Nephron (organoid): ENCODE results near the gene SIL1.
"Not testable (repeated sequence)": the region's sequence is repeated elsewhere in the genome, so short reads cannot be mapped to it uniquely, and the experiment has no call there.

Source experiments
- H3K27ac Mint-ChIP-seq, 3 experiments: 2 replicates each; pipeline ENCODE4 v1.8.0; 2020; ENCODE audit warnings: mixed read lengths in 3 of 3, mild to moderate bottlenecking in 2 of 3, moderate library complexity in 1 of 3
- H3K27me3 Mint-ChIP-seq: 2 replicates; pipeline ENCODE4 v1.8.0; 2021; ENCODE audit warnings: low read depth, mild to moderate bottlenecking, moderate library complexity, mixed read lengths
- H3K36me3 Mint-ChIP-seq: 2 replicates; pipeline ENCODE4 v1.8.0; 2020; ENCODE audit warnings: low read depth, mixed read lengths
- H3K4me1 Mint-ChIP-seq: 2 replicates; pipeline ENCODE4 v1.8.0; 2020; ENCODE audit warnings: mixed read lengths
- H3K4me3 Mint-ChIP-seq, 3 experiments: 2 replicates each; pipeline ENCODE4 v1.8.0; 2020; ENCODE audit warnings: mild to moderate bottlenecking in 3 of 3, mixed read lengths in 3 of 3, moderate library complexity in 2 of 3
- H3K9me3 Mint-ChIP-seq: 2 replicates; pipeline ENCODE4 v1.8.0; 2020; ENCODE audit warnings: mixed read lengths
- TF ChIP-seq, protein P1 (sequence below), 3 experiments: fragments of 200-600 bp; sonication (generic); IDR thresholded peaks; one replicate each; pipeline ENCODE4 v1.5.0; 2021; ENCODE audit warnings: antibody characterized with exemption in 3 of 3; ENCODE audit not compliant: unreplicated experiment in 3 of 3

The SIL1 gene

DNA sequence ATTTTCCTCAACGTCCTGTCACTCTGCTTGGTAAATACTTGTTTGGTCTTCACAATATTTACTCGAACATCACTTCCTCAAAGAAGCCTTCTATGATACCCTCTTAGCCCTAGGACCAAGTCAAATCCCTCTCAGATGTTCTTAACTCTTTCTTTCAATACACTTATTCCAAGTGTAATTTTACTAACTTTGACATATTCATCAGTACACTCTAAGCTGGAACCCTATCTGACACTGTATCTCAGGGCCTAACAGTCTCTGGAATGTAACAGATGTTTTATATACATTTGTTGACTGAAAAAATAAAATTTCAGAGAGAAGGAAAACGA is 19.6 kb downstream of the SIL1 start:
- no peaks in the 10 kb centered on the region for H3K27me3 Mint-ChIP-seq
- H3K36me3 Mint-ChIP-seq = peaks cover 5% of the 10 kb centered on the region
- H3K4me3 Mint-ChIP-seq = peak overlapping the region in 2 of 3 experiments; percentile 0 to 6
- peaks cover 50% of the 10 kb centered on the region for H3K4me1 Mint-ChIP-seq
- H3K27ac Mint-ChIP-seq = peak overlapping the region; percentile 96 to 97 (median 97)
- TF ChIP-seq, protein P1, sequence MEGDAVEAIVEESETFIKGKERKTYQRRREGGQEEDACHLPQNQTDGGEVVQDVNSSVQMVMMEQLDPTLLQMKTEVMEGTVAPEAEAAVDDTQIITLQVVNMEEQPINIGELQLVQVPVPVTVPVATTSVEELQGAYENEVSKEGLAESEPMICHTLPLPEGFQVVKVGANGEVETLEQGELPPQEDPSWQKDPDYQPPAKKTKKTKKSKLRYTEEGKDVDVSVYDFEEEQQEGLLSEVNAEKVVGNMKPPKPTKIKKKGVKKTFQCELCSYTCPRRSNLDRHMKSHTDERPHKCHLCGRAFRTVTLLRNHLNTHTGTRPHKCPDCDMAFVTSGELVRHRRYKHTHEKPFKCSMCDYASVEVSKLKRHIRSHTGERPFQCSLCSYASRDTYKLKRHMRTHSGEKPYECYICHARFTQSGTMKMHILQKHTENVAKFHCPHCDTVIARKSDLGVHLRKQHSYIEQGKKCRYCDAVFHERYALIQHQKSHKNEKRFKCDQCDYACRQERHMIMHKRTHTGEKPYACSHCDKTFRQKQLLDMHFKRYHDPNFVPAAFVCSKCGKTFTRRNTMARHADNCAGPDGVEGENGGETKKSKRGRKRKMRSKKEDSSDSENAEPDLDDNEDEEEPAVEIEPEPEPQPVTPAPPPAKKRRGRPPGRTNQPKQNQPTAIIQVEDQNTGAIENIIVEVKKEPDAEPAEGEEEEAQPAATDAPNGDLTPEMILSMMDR (IDR thresholded peaks at IDR 0.05; ENCODE audit: unreplicated experiment in 3 of 3) = no peak
- H3K9me3 Mint-ChIP-seq = peaks cover 12% of the 10 kb centered on the region

DNA sequence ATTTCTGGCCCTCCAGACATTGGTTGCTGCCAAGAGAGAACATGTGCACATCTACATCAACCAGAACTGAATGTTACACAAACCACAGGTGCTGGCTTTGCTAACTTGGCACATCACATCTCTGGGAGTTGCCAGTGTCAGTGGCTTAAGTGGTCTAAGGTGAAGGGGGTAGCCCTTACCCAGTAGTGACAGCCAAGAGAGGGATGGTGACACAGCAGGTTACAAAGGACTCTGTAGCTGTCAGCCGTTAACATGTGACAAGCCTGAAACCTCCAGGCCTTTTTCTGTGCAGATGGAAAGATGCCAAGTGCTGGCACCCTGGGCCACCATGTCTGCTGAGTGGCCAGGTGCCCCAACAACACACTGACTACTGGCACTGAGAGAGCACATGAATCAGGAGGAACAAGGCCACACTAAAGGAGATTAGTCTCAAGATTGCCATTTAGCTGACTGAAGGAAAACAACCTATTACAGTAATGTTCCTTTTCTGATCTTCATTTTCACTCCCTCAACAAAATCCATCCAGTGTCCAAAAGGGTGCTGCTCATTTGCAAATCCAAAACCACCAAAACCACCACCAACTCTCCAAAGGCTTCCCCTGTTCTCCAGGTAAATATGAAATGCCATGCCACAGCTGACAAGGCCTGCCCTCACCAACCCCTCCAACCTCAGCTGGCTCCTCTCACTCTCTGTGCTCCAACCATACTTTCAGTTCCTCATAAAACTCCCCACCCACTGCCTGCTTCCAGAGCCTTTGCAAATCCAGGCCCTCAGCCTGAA is 20.2 kb downstream of the SIL1 start:
- Mint-ChIP-seq H3K4me3 (peak overlapping the region in 1 of 3 experiments; percentile 6), H3K9me3 (peaks cover 14% of the 10 kb centered on the region), H3K4me1 (peaks cover 44% of the 10 kb centered on the region), H3K27ac (peak overlapping the region; percentile 96 to 97 (median 97)), H3K27me3 (no peaks in the 10 kb centered on the region), H3K36me3 (peaks cover 6% of the 10 kb centered on the region)
- TF ChIP-seq, protein P1 (IDR thresholded peaks at IDR 0.05; ENCODE audit: unreplicated experiment in 3 of 3) = no peak

DNA sequence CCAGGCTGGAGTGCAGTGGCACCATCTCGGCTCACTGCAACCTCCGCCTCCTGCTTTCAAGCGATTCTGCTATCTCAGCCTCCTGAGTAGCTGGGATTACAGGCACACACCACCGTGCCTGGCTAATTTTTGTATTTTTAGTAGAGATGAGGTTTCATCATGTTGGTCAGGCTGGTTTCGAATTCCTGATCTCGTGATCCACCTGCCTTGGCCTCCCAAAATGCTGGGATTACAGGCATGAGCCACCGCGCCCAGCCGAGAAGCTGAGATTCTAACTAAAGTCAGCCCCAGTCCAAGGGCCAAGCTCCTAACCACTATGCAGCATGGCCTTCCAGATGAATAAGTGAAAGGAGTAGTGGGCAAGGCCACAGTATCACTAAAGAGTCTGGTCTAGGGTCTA is 20.9 kb downstream of the SIL1 start:
- not testable (repeated sequence) for H3K4me3 Mint-ChIP-seq, H3K27me3 Mint-ChIP-seq
- H3K9me3 Mint-ChIP-seq = peaks cover 21% of the 10 kb centered on the region
- H3K36me3 Mint-ChIP-seq = peaks cover 12% of the 10 kb centered on the region
- H3K27ac Mint-ChIP-seq = peak overlapping the region in 2 of 3 experiments; percentile 96 to 97
- H3K4me1 Mint-ChIP-seq = peaks cover 37% of the 10 kb centered on the region

DNA sequence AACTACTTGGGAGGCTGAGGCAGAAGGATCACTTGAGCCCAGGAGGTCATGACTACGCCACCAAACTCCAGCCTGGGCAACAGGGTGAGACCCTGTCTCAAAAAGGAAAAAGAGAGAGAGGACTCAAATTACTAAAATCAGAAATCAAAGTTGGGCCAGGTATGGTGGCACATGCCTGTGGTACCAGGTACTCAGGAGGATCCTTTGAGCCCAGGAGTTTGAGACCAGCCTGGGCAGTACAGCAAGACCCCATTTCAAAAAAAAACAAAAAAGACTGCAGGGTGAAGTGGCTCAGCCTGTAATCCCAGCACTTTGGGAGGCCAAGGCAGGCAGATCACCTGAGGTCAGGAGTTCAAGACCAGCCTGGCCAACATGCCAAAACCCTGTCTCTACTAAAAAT is 23.8 kb downstream of the SIL1 start:
- Mint-ChIP-seq H3K4me1 (peaks cover 14% of the 10 kb centered on the region), H3K9me3 (peaks cover 28% of the 10 kb centered on the region), H3K36me3 (peaks cover 24% of the 10 kb centered on the region)
- not testable (repeated sequence) for H3K4me3 Mint-ChIP-seq, H3K27me3 Mint-ChIP-seq, H3K27ac Mint-ChIP-seq

DNA sequence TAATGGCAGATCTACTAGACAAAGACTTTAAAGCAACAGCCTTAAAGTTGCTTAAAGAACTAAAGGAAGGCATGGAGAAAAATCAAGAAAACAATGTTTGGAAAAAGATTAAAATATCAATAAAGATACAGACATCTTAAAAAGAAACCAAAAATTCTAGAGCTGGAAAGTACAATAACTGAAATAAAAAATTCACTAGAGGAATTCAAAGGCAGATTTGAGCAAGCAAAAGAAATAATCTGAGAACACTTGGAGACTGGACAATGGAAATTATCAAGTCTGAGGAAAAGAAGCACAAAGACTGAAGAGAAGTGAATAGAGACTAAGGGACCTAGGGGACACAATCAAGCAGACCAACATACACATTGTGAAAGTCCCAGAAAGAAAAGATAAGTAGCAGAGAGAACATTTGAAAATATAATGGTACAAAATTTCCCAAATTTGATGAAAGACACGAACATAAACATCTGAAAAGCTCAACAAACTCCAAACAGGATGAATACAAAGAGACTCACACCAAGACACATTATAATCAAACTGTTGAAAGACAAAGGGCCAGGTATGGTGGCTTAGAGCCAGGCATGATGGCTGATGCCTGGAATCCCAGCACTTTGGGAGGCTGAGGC is 26.3 kb downstream of the SIL1 start:
- Mint-ChIP-seq H3K27me3 (no peaks in the 10 kb centered on the region), H3K9me3 (peaks cover 29% of the 10 kb centered on the region), H3K4me3 (no peak overlapping the region), H3K4me1 (peaks cover 6% of the 10 kb centered on the region), H3K27ac (no peak overlapping the region), H3K36me3 (peaks cover 33% of the 10 kb centered on the region)
- TF ChIP-seq, protein P1 (IDR thresholded peaks at IDR 0.05; ENCODE audit: unreplicated experiment in 3 of 3) = no peak

DNA sequence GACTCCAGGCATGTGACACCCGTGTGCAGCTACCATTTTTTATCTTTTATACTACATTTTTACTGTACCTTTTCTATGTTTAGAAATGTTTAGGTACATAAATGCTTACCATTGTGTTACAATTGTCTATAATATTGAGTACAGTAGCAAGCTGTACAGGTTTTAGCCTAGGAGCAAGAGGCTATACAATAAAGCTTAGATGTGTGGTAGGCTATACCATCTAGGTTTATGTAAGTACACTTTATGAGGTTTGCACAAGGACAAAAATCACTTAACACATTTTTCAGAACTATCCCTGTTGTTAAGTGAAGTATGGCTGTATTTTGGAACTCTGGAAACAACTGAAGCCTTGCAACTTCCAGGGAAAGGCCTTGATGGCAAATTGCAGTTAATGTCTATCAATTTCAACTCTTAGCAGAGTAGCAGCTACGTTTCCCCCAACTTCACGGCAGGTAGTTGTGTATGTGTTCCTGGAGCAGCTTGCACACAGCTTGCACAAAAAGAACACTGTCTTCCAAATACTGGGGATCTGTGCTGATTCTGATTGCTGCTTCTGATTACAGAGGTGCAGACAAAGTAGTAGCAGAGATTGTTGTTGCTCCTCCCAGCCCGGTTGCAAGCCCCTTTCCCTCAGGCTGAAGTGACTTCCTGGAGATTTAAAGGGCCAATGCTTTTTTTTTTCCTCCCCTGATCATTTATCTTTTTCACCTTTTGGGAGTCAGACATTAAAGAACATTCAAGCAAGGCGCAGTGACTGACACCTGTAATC is 30.0 kb downstream of the SIL1 start:
- Mint-ChIP-seq H3K27ac (peak overlapping the region; percentile 34 to 83 (median 48)), H3K36me3 (peaks cover 28% of the 10 kb centered on the region), H3K27me3 (no peaks in the 10 kb centered on the region), H3K4me1 (peaks cover 15% of the 10 kb centered on the region), H3K4me3 (no peak overlapping the region), H3K9me3 (peaks cover 19% of the 10 kb centered on the region)
- TF ChIP-seq, protein P1 (IDR thresholded peaks at IDR 0.05; ENCODE audit: unreplicated experiment in 3 of 3) = no peak
